GM21723 (cell line): ENCODE results near the gene SETD7.
A peak's percentile ranks its signal among the peaks of the same experiment; 100 is the strongest.

Source experiments
- ATAC-seq: cut with Tn5 transposase; IDR thresholded peaks from one replicate; pipeline ENCODE4 v1.9.1; 2021; ENCODE audit warnings: mild to moderate bottlenecking, moderate library complexity; ENCODE audit not compliant: unreplicated experiment

The SETD7 gene

DNA sequence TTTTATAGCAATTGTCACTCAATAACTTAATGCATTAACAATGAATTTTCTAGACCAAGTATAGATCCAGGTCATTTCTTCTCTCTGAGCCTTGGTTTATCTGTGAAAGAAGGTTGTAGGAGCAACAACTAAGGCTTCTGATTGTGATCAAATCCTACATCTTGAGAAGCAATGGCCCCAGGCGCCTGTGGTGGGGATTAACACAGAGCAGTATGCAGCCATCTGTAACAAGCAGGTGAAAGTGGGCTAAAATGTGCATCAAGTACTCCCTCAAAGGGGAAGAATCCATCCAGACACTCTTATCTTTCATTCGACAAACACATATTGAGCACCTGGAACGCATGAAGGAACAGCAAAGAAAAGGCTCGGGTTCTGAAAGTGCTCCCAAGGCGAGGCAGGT lies 19.1 kb upstream of the SETD7 start:
- ATAC-seq = no peak

DNA sequence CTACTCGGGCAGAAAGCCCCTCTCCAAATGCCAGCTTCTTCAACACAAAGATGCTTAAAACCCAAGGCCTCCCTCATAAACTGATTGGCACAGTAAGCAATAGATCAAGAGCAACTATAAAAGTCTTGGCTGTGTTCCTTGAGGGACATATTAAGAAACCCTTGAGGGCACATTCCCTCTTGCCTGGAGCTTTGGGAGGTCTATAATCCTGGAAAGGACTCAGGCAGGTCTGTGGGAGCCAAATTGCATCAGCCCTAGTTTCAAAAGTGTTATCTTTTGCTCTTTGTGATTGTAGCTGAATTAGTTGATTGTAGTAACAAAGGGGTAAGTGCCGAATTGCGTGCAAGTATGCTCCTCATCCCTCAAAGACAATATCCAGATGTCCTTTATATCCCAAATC lies 18.6 kb upstream of the SETD7 start:
- no peak for ATAC-seq

DNA sequence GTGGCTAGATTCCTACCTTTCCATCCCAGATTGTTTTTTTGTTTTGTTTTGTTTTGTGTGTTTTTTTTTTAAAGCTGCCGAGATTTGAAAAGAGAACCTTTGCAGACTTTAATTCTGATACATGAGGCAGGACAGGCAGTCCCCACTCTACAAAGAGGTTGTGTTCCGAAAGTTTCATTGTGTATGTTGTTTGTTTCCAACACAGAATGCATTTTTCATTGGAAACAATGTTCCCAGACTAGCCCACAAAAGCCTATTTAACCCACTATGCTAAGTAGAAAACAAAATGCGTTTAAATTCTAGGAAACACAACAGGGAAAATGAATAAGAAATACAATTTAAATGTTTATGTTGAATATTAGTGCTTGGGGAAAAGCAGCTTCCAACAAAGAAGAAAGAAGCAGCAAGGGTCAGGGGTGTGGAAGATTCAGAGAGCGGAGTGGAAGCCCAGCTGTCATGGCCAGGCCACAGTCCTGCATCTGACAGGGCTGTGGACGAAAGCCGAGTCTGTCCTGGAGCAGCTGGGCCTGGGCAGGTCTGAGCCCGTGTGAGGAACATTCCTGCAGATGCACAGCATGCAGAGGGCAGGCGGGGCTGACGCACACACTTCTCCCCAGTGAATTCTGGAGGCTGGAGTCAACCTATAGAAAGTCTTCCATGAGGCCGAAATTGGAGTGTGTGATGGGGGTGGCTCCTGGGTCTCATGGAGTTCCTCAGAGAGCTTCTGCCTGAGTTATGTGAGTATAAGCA lies 12.4 kb upstream of the SETD7 start:
- no peak for ATAC-seq

DNA sequence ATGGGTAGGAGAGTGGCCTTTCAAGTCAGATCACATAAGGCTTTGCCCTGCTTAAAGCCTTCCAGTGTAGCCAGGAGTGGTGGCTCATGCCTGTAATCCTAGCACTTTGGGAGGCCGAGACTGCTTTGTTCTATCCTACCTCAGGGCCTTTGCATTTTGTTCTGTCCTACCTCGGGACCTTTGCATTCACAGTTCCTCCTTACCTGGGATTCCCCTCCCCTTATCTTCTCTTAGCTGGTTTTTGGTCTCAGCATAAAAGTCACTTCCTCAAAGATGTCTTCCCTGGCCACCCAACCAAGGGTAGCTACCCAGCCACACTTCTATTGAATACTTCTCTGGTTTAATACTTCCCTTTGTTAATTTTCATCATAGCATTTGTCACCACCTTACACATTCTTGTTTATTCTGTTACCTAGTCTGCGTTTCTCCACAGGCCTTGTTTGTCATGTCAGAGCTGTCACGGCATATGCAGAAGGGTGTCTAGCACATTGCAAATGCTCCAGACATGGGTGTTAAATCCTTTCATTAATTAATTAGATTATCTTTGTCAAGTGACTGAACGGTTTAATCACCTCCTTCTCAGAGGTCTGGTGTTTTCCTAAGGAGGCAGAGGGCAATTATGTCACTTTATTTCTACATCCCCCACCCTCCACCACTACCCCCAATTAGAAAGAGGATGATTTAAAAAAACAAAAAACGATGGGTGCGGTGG lies 11.3 kb upstream of the SETD7 start:
- ATAC-seq = no peak

DNA sequence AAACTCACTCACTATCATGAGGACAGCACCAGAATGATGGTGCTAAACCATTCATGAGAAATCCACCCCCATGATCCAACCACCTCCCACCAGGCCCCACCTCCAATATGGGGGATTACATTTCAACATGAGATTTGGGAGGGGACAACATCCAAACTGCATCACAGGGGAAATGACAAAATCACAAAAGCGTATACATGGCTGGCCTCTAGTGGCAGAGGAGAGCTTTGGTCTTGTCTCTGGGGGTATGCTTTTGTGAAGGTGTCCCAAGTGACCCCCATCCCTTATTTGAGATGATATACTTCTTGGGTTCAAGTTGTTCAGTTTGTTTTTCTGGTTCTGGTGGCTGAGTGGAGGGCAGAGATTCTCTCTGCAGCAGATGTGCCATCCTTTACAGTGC lies 8.5 kb upstream of the SETD7 start:
- no peak for ATAC-seq

DNA sequence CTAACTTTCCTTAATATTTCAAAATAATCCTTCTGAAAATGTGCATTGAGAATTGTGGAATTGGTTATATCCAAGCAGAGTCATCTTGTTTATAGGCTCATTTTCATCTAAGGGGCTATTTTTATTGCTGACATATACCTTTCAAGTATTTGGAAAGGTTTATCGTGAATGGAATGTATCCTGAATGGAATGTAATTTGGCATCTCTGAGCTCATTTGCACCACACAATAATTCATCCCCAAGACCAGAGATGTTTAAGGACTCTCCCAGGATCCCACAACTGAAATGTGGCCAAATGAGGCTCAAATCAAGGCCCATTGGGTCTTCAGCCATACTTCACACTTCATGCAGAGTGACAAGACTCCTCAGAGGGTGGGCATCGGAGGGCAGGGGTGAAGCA lies 7.5 kb upstream of the SETD7 start:
- no peak for ATAC-seq

DNA sequence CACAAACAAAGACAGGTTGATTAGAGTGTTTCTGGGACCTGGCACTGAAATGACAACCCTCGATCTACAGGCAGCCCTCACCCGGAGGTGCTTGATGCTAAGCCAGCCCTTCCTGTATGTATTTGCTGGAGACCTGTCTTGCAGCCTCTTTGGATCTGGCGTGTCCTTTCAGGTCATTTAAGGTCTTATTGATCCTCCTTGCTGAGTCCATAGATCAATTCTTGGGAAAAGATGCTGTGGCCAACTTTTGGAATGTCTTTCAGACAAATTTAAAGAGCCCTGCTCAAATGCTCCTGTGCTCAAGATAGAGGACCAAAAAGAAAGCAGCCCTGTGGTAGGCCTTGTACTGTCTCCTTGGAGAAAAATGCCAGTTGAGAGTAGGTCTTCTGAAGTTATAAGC lies 6.8 kb upstream of the SETD7 start:
- no peak for ATAC-seq

DNA sequence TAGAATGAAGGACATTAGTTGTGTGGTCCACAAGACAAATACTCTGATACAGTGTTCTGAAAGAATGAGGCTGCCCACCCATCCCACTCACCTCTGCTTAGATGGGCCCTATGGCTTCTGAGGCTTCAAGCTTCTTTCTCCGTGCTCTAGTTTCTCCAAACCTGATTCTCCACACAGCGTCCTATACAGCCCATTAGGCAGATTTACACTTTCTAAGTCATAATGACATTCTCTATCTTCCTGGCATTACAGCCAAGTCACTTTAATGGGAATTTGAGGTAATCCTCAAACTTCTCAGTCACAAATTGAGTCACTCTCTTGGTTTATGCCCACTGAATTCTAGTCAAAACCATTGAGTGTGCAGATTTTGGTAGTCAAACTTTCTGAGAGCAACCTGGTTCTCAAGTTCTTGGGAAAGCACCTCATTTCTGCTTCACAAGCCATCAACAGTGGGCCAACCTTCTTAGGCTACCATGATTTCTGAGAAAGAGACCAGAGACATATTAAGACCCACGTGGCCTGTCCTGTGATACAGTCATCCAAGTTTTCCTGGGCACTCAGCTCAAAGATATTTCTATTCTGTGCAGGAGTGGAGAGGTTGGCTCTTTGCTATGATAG lies 6.2 kb upstream of the SETD7 start:
- no peak for ATAC-seq

DNA sequence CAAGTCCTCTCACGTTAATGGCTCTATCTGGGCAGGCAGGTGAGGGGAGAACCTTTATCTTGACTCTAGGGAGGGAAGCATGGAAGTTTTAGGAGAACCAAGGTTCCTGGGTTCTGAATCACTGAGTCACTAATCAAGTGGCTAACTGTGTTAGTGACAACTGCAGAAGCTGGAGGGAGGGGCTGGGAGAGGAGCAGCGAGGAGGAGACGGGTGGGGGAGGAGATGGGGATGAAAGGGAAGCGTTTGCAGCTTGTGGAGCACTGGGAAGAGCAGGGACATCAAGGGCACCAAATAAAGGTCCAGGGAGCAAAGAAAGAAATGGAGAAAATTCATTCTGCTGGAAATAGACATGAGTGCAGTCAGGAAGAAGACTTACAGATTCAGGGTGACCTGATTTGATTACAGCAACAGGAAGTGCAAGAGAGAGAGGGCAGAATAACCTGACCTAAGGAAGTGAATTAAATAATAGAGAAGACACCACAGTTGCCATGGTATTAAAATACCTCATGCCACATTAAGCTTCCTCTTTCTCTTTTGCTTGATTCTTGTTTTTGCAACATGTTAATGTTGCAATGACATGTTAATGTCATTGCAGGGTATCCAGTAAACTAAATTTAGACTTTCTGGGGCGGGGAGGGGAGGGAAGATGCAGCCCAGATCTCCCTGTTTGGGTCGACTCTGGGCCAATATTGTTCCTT lies 4.5 kb upstream of the SETD7 start:
- ATAC-seq = no peak

DNA sequence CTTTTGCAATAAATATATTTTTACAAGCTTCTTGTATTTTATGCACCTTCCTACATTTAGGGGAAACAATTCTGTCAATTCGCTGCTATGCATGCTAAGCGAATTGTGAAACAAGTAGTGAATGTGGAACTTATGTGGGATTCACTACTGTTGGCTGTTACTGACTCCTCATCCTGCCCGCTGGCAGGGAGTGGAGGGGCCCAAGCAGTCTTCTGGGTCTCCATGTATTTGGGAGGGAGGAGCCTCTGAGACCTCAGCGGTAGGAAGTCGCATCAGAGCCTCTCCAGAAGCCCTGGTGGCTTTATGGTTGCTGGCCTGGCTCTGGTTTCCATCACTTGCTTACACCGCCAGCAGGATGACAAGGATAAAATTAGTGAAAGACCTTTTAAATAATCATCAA lies 3.7 kb upstream of the SETD7 start:
- ATAC-seq = no peak

DNA sequence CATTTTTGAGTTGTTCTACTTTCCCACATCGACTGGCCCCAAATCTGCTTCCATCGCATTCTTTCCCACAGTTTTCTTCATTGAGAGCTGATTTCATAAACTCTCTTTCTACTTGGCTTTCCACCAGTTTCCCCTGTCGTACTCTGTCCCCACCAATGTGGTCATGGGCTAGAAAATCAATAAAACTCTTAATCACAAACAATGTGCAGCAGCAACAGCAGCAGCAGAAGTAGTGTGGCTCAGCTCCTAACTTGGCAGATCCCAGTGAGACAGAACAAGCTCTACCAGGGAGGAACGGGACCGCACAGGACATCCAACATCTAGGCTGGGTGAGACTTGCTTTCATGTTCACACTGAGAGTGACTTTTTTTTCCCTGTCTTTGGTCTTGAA lies 3.1 kb upstream of the SETD7 start:
- no peak for ATAC-seq

DNA sequence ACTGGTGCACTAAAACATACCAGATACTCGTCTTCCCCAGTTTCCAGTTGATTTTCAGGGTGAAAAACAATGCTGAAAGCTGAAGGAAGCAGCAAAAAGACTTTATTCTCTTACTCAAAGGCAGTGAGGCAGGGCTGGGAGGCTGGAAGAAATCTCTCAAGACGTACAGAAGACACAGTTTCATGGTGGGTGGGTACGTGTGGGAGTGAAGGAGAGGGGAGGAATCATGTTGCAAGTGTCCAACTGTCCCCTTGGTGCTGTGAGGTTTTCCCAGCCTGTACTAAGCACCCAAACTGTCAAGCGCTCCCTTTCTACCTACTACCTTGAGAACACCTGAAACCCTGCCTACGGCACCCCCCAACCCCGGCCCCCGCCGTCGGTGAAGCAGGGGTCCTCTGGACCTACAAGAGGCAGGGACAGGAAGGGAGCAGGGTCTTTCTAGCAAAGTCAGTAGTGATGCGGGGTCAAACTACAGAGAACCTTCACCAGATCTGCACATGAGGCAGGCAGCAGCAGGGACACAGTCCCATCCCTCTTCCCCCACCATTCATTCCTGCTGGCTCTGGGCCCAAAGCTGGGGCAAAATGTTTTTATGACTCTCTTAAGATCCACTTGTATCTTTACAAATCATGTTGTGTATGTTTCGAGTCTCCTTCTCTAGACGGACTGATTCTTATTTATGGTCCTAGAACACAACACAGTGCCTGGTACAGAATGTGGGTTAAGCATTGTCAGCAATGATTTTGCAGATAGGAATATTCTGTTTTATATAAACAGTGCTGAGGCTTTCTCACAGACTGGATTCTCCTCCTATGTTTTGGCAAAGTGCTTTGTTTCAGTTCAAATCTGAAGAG lies 2.4 kb upstream of the SETD7 start:
- ATAC-seq = no peak

DNA sequence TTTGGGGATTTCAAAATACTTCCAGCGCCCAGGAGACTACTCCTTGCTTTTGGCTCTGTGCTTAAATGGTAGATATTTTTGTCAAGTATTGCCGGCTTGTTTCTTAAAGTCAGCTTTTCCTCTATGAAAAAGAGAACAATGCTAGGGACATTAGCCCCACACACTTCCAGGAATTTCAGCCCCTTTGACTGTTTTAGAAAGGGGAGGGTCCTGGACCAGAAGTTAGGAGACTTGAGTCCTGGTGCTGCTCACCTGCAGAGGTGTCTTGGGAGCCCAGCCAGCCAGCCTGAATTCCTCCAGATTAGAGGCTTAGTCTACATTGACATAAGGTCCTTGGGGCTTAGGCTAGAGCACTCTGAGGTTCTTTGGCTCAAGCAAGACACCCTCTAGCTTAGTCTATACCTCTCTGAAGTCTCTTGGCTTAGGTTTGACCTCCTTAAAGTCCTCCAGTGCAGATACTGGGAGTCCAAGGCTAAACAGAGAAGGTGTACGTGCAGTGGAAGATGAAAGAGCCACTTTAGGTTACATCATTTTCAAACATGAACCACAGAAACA lies 1.6 kb upstream of the SETD7 start:
- ATAC-seq = no peak

DNA sequence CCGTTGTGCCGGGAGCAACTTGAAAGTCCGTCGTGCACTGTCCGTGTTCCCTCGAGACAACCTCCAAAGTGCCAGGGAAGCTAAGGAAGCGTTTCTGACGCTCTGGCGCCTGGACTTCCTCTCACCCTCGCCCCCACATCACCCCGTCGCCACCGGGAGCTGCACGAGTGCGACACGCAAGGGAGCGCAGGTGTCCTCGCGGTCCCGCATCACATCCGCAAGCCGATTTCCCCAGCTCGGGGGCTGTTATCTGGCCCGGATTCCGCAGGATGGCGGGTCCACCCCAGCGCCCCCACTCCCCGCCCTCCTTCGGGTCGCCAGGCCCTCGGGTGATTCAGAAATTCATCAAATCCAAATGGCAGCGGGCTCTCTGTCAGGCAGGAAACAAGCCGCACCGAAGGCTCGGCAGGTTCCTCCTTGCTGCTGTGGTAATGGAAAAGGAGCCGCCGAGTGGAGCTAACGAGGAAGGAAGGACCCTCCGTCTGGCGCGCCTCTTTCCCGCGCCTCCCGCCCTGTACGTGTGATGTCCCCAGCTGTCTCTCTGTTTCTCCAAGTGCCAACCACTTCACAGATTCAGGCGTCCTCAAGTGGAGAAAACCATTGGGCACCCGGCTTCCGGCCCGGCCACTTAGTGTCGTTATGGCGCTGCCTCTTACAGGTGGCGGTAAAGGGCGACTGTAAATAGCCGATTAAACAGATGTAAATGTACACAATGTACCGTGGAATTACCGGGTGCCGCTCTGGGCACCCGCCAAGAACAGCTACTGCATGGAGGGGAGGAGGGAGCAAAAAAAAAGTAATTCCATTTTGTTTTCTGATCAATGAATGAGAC lies 921 bp upstream of the SETD7 start:
- peak; percentile 35 for ATAC-seq

DNA sequence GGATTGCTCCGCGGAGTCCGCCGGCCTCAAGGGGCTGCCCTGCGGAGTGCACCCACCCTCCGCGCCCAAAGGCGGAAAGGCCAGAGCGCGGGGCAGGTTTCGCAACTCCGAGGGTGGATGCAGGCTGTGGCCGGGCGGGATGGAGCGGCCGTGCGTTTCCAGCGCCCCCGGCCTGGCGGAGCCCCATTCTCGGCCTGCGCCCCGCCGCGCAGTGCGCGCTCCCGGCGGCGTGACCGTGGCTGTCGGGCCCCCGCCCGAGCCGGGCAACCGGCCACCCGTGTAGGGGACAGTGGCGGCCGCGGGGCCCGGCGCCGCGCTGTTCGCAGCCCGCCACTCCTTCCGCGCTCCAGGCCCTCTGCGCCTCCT lies 331 bp downstream of the SETD7 start:
- peak; percentile 26 for ATAC-seq

DNA sequence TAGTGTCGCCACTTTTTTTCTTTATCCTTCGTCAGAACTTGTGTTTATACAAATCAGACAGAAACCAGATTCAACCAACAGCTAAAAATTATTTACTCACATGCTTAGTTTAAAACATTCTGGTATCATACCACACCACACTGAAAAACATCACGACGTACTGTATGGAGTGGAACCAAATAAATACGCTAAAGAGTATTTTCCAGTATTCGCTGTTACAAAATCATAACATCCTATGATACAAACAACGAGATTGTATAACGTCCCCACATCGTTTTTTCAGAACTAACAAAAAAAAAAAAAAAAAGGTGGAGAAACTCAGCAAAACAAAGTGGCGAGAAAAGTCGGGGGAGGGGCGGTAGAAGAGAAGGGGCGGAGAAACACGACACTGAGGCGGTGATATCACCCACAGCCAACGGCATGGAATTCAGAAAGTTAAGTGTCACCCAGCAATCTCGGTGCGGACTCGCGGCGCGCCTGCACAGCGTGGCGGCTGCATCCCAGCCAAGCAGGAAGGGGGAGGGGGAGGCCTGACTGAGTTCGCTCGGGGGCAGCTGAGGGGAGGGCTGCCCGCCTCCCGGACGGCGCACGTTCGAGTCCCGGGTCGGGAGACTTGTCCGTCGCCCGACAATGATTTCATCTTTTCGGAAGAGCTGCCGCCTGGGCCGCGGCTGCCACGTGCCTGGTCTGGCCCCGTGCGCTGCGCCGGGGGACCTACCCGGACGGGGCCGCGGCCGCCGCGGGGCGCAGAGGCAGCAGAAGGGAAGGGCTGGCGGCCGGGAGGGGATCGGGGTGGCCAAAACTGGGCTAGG lies 920 bp downstream of the SETD7 start:
- peak; percentile 47 for ATAC-seq

DNA sequence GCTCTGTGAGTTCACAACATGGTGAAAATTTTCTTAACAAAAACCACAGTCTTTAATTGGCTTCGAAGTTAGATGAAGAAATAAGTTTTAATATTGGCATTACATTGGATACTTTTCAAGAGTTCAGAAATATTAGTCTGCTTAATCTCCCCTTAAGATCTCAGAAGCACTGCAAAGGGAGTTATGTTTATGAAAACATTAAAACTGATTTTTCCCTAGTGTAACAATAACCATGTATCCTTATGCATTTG lies 1.5 kb downstream of the SETD7 start:
- no peak for ATAC-seq

DNA sequence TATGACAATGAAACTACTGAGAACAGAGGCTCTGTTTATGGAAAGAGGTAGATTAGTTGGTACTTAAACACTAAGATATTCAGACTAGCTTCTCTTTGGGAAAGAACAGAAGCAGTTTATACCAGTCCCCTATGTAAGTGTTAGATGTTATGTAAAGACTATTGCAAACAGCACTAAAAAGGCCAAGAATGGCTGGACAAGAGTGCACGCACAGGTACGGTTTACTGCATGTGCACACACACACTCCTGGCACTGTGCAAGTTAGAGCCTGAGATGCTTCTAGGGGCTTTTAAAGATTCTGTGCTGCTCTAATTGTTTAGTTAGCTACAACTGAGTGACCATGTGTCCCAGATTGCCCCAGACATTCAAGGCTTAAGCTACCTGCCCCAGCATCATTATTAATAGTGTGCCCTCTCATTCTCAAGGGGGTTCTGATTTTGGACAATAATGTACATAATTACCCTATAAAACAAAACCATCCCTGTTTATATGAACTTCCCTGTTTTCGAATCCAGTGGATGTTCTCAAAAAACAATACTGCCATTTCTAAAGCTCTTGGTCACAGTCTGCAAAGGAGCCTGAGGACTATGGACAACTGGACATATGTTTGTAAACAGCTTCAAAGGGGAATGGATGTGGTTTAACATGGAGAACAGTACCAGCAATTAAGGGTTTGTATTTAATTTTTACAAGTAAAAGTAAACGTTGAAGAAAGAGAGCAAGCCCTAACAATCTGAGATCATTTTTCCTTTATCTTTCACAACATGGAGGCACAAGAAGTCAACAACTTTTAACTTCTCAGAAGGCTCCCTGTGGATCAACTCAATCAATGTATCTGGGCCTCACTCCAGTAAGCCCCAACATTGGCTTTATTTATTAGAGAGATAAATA lies 2.0 kb downstream of the SETD7 start:
- no peak for ATAC-seq
